Upper lobe of right lung (tissue), 1 donor: ENCODE measurements around the gene MAP3K3. TPM values are rescaled to one million over a fixed set of nuclear protein-coding genes. Genes with fewer than 3 reads are reported as not detected.

Experiments
- ATAC-seq: fragments of 200-7000 bp; cut with Tn5 transposase; one replicate; pipeline ENCODE4 v1.9.1; 2020; ENCODE audit warnings: mild to moderate bottlenecking, moderate library complexity
- DNase-seq: peaks from one replicate; pipeline ENCODE4 v3.0.0-alpha.2; 2020
- H3K27ac ChIP-seq: fragments of 200-600 bp; one replicate; pipeline ENCODE4 v1.8.0; 2022
- H3K27me3 ChIP-seq: fragments of 200-600 bp; one replicate; pipeline ENCODE4 v1.8.0; 2022; ENCODE audit warnings: mild to moderate bottlenecking
- H3K36me3 ChIP-seq: fragments of 200-600 bp; one replicate; pipeline ENCODE4 v1.8.0; 2022
- H3K4me1 ChIP-seq: fragments of 200-600 bp; one replicate; pipeline ENCODE4 v1.8.0; 2022
- H3K4me3 ChIP-seq: fragments of 200-600 bp; one replicate; pipeline ENCODE4 v1.8.0; 2022; ENCODE audit warnings: mild to moderate bottlenecking
- H3K9me3 ChIP-seq: fragments of 200-600 bp; one replicate; pipeline ENCODE4 v1.8.0; 2022
- CTCF ChIP-seq: fragments of 200-600 bp; IDR thresholded peaks from one replicate; pipeline ENCODE4 v1.8.0; 2022; ENCODE audit warnings: antibody characterized with exemption
- intact Hi-C: fragments of 100-400 bp; cut with DNase I; formaldehyde crosslinking; loops from one replicate; pipeline ENCODE4 v1.11.0; 2022
- total RNA-seq: library from RNA; stranded (reverse); fragmentation: NEBNext Ultra II Directional; extraction: Animal tissue kit (Norgen Biotek cat#: 25700); gene quantifications from one replicate; pipeline ENCODE4 v1.2.1, GENCODE V29; 2021
- donor health status: DM: no; HTN: yes; CAD: no; lungs with severe emphysema.

Gene MAP3K3
- total RNA-seq, 1 donor from 2014 or later = 57.5 TPM

- Histone ChIP-seq H3K27me3 (no peaks in the 10 kb centered on the region), H3K9me3 (no peaks in the 10 kb centered on the region), H3K4me3 (no peak overlapping the region), H3K4me1 (peaks cover 10% of the 10 kb centered on the region), H3K36me3 (peaks cover 81% of the 10 kb centered on the region), H3K27ac (no peak overlapping the region)
- intact Hi-C loops = no loop called here
- DNase-seq (no peak), ATAC-seq (no peak)
- no peak for TF ChIP-seq CTCF
Observed at GRCh38 chr17:63686138-63686685, 64.0 kb downstream of the MAP3K3 start.

- DNase-seq = no peak
- intact Hi-C loops = no loop called here
- ATAC-seq = no peak
- H3K9me3 ChIP-seq = no peaks in the 10 kb centered on the region
- no peak overlapping the region for H3K27ac ChIP-seq
- TF ChIP-seq CTCF = no peak
- H3K4me1 ChIP-seq = peaks cover 8% of the 10 kb centered on the region
- H3K4me3 ChIP-seq = no peak overlapping the region
- H3K36me3 ChIP-seq = peaks cover 84% of the 10 kb centered on the region
- H3K27me3 ChIP-seq = no peaks in the 10 kb centered on the region
Observed at GRCh38 chr17:63688396-63689020, 66.3 kb downstream of the MAP3K3 start.

- Histone ChIP-seq H3K4me3 (no peak overlapping the region), H3K4me1 (peaks cover 8% of the 10 kb centered on the region), H3K27ac (no peak overlapping the region), H3K9me3 (no peaks in the 10 kb centered on the region), H3K27me3 (no peaks in the 10 kb centered on the region), H3K36me3 (peaks cover 82% of the 10 kb centered on the region)
- DNase-seq (no peak), ATAC-seq (no peak)
- no peak for TF ChIP-seq CTCF
- intact Hi-C loops = no loop called here
Observed at GRCh38 chr17:63689479-63689878, 67.3 kb downstream of the MAP3K3 start.

- H3K4me3 ChIP-seq = no peak overlapping the region
- no peak for TF ChIP-seq CTCF
- no peak overlapping the region for H3K27ac ChIP-seq
- no peaks in the 10 kb centered on the region for H3K9me3 ChIP-seq
- intact Hi-C loops = no loop called here
- H3K27me3 ChIP-seq = no peaks in the 10 kb centered on the region
- H3K4me1 ChIP-seq = peaks cover 6% of the 10 kb centered on the region
- H3K36me3 ChIP-seq = peaks cover 71% of the 10 kb centered on the region
- no peak for DNase-seq
- ATAC-seq = no peak
Observed at GRCh38 chr17:63692195-63692816, 70.1 kb downstream of the MAP3K3 start.

GRCh38 chr17:63693411-63694113 is 71.3 kb downstream of the MAP3K3 start:
- H3K27me3 ChIP-seq = no peaks in the 10 kb centered on the region
- intact Hi-C loops = no loop called here

More at GRCh38 chr17:63693411-63694113, 71.3 kb downstream of the MAP3K3 start:
- DNase-seq = no peak
- no peak for ATAC-seq
- no peaks in the 10 kb centered on the region for H3K9me3 ChIP-seq
- no peak for TF ChIP-seq CTCF
- no peak overlapping the region for H3K4me3 ChIP-seq
- no peak overlapping the region for H3K27ac ChIP-seq
- H3K4me1 ChIP-seq = peaks cover 10% of the 10 kb centered on the region
- peaks cover 63% of the 10 kb centered on the region for H3K36me3 ChIP-seq
